SK-N-SH treated with all-trans-retinoic acid at 6 μM for 48 hours (cell line): ENCODE results near the gene MORN4.

Experiments used
- ARNTL ChIP-seq: fragments of 450-650 bp; formaldehyde crosslinking; IDR thresholded peaks from 2 replicates; pipeline ENCODE4 v1.5.0; 2020; ENCODE audit warnings: low read depth, mild to moderate bottlenecking, moderate library complexity, borderline replicate concordance
- BACH2 ChIP-seq: fragments of 250-450 bp; sonication (Bioruptor Pico); IDR thresholded peaks from 2 replicates; pipeline ENCODE4 v1.9.0; 2021; ENCODE audit warnings: mild to moderate bottlenecking, borderline replicate concordance
- ISL1 ChIP-seq: fragments of 250-450 bp; sonication (Bioruptor Pico); IDR thresholded peaks from 2 replicates; pipeline ENCODE4 v2.1.2; 2022; ENCODE audit warnings: mild to moderate bottlenecking, moderate library complexity
- PATZ1 ChIP-seq: fragments of 250-450 bp; sonication (Bioruptor Pico); IDR thresholded peaks from 2 replicates; pipeline ENCODE4 v1.8.0; 2020; ENCODE audit warnings: mild to moderate bottlenecking, moderate library complexity, borderline replicate concordance
- TOX ChIP-seq: fragments of 250-450 bp; sonication (Bioruptor Pico); IDR thresholded peaks from 2 replicates; pipeline ENCODE4 v1.8.0; 2021; ENCODE audit warnings: mild to moderate bottlenecking, moderate library complexity, borderline replicate concordance
- ZFP30 ChIP-seq: fragments of 450-650 bp; formaldehyde crosslinking; IDR thresholded peaks from 2 replicates; pipeline ENCODE4 v1.5.0; 2022; ENCODE audit warnings: mild to moderate bottlenecking, moderate library complexity
- ZNF8 ChIP-seq: fragments of 450-650 bp; formaldehyde crosslinking; IDR thresholded peaks from 2 replicates; pipeline ENCODE4 v1.5.0; 2020; ENCODE audit warnings: mild to moderate bottlenecking, moderate library complexity

- no peak for TF ChIP-seq PATZ1
- no peak for TF ChIP-seq ZFP30 (CRISPR knock-in tag)
- TF ChIP-seq TOX (CRISPR knock-in tag): no peak
- TF ChIP-seq ZNF8 (CRISPR knock-in tag): no peak
- no peak for TF ChIP-seq ARNTL (CRISPR knock-in tag)
- no peak for TF ChIP-seq ISL1 (CRISPR knock-in tag)
- no peak for TF ChIP-seq BACH2 (CRISPR knock-in tag)
Observed at GRCh38 chr10:97644936-97645335, 11.6 kb upstream of the MORN4 start.
